PFSK-1 (cell line): ENCODE measurements around the gene PFN2.

Experiments used
- POLR2AphosphoS5 ChIP-seq: IDR thresholded peaks from 2 replicates; pipeline ENCODE4 v1.6.1; 2012; ENCODE audit warnings: low read depth, mild to moderate bottlenecking, control low read depth, low read length, moderate library complexity
- TAF1 ChIP-seq: IDR thresholded peaks from 2 replicates; pipeline ENCODE4 v1.6.1; 2012; ENCODE audit warnings: low read length, control low read depth, borderline replicate concordance; ENCODE audit not compliant: insufficient read depth

DNA sequence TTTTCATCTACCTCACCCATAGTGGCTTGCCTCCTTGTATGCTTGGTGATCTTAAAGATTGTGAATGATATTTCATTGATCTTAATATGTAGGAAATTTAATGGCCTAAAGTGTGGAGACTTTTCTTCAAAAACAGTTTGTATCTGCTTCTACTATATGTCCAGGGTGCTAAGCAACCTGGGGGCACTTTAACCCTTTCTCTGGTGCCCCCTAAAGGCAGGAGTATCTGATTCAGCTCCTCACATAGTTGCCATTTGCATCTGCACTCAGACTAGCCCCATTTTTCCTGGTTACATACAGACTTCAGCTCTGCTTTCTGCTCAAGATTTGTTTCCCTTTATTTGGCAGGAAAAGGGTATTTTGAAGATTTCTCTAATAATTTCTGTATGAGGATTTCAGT lies 5.2 kb upstream of the PFN2 start:
- TF ChIP-seq POLR2AphosphoS5 = no peak
- TF ChIP-seq TAF1 = no peak
